ENCODE measurements around the gene BMAL1. TPM values are rescaled to one million over a fixed set of nuclear protein-coding genes. Genes with fewer than 3 reads are reported as not detected.

BMAL1 gene
- total and polyA plus RNA-seq, 2 of the 4 experiments (the other 2 are of a cell fraction) = 8.8 to 9.9 TPM

DNA sequence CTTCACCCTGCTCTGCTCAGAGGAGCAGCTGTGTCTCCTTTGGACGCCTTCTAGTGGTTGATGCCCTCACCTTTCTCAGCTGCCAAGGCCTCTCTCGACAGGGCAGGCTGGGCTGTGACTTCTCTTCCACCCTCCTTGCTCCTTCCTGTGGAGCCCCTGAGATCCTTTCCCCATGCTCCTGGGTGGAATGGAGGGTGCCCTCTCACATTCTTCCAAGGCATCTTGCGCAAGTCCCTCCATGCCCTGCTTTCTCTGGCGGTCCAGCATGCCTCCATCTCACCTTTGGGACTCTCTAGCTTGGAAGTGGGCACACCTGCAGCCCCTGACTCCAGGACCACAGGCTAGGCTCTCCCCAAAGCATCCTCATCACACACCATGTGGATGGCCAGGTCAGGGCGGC is 68.9 kb downstream of the BMAL1 start:
- Histone ChIP-seq H3K9me3 (ENCODE audit: control insufficient read depth, insufficient read depth, low read length) (no peaks in the 10 kb centered on the region), H3K36me3 (ENCODE audit: control insufficient read depth, insufficient read depth, low read length) (no peaks in the 10 kb centered on the region), H3K56ac (ENCODE audit: extremely low read depth, insufficient read depth, low read length) (no peak overlapping the region), H3K23ac (ENCODE audit: low read depth, low read length) (no peak overlapping the region), H3K18ac (ENCODE audit: low read depth, low read length) (no peak overlapping the region), H3K27ac (ENCODE audit: insufficient read depth, low read length) (no peak overlapping the region), H2AK9ac (replicated peaks; ENCODE audit: low read depth, low read length, poor library complexity) (no peak overlapping the region), H3K14ac (replicated peaks; ENCODE audit: low read depth, low read length) (no peak overlapping the region), H2BK15ac (ENCODE audit: low read depth, low read length) (no peak overlapping the region), H2AFZ (replicated peaks; ENCODE audit: low read length, poor library complexity) (no peak overlapping the region), H3K4me2 (ENCODE audit: low read depth, low read length) (no peak overlapping the region), H2BK20ac (ENCODE audit: low read depth, low read length) (no peak overlapping the region), H3K9me1 (ENCODE audit: insufficient read depth, low read length) (peaks cover 7% of the 10 kb centered on the region), H4K5ac (ENCODE audit: low read depth, low read length) (no peak overlapping the region), H2BK120ac (ENCODE audit: low read depth, low read length) (no peak overlapping the region), H3K4me1 (ENCODE audit: control insufficient read depth, insufficient read depth, low read length) (0 out of 2 replicates have a peak, but pooled peaks cover 2% of the 10 kb centered on the region), H3K79me1 (ENCODE audit: low read depth in 1 of 2, low read length in 2 of 2) (peaks cover 5 to 42% of the 10 kb centered on the region in 2 experiments; a peak in 3 of 4 replicates), H2AK5ac (ENCODE audit: low read depth, low read length) (no peak overlapping the region), H4K20me1 (ENCODE audit: insufficient read depth, low read length) (no peaks in the 10 kb centered on the region; the same call in 1 of the 2 replicates), H3K9ac (ENCODE audit: low read depth, low read length) (no peak overlapping the region), H3K27me3 (ENCODE audit: control insufficient read depth, insufficient read depth, low read length) (no peaks in the 10 kb centered on the region), H4K8ac (ENCODE audit: low read depth in 2 of 2, low read length in 2 of 2) (no peak overlapping the region), H3K4me3 (ENCODE audit: insufficient read depth, low read depth, low read length) (no peak overlapping the region), H4K91ac (ENCODE audit: insufficient read depth, low read depth, low read length) (no peak overlapping the region), H3K4ac (ENCODE audit: low read depth, low read length) (no peak overlapping the region), H2BK5ac (ENCODE audit: low read depth, low read length, poor library complexity, severe bottlenecking) (no peak overlapping the region)
- no peak for TF ChIP-seq NFE2L2 (IDR thresholded peaks at IDR 0.05; ENCODE audit: low read depth, low read length)
- peak; percentile 63 for TF ChIP-seq CEBPB (IDR thresholded peaks at IDR 0.05; ENCODE audit: low read depth, low read length)
- CTCF ChIA-PET = interaction anchor here (0.7 to 1.1 kb wide), 3 partner anchors 130 to 385 kb away, joined by 3 read pairs; no protein-coding TSS in a partner anchor
- BruUV-seq (replicated peaks) = no TSS peak
- in situ Hi-C loops (cut with MboI; ENCODE audit: low sequenced_read_pairs) (loop anchor here (25.0 kb wide), 1 partner anchor 1034 kb away; no protein-coding TSS in a partner anchor), intact Hi-C loops (cut with micrococcal nuclease) (no loop called here), dilution Hi-C loops (cut with HindIII; ENCODE audit: low sequenced_read_pairs, unreplicated experiment) (no loop called here)
- 67% methylated on average over 1 of the region's 5 CpGs; no CpG with 5 or more reads in 1 of the 2 experiments for WGBS, 2 experiments (ENCODE audit: extremely low coverage in 2 of 2, insufficient read length in 1 of 2)
- POLR2A ChIA-PET (ENCODE audit: unreplicated experiment) = no interaction called here
- no peak for DNase-seq
- no peak for ATAC-seq (ENCODE audit: low read depth)

Measured in IMR-90 (cell line).